COLO668 (cell line): ENCODE results near the gene TRPC1.

Source experiments
- DNase-seq: peaks from one replicate; lab custom pipeline; 2025; ENCODE audit not compliant: unreplicated experiment; lab: John Stamatoyannopoulos, UW

Gene TRPC1

DNA sequence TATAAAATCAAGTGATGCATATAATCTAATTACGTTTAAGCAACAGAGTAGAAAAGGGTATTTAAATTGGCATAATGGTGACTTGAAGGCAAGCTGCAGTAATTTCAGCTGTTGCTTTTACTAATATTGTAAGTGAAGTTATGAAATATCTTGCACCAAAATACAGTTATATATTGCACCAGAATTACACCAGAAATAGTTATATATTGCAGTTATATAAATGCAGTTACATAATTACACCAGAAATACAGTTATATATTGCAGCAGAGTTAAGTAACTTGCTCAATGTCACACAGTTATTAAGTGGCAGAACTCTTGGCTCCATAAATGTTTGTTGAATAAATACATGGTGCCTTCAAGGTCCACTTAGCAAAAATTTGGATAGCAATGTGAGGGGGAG lies 113.7 kb downstream of the TRPC1 start:
- no peak for DNase-seq

DNA sequence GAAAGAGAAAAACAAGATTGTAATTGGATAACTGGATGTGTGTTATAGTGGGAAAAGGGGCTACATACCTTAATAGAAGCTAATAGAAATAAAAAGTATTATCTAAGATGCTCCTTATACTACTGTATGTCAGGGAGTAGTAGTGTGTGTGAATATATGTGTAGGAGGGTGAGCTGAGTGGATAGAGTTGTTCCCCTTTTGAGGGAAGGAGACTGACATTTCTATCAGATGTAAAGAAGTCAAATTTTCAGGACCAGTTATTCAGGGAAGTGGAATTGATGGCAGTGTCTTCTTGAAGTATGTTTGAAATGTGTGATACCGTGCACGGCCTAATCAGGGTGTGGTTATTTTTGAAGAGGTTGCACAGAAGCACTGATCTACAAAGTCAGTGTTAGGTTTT lies 116.0 kb downstream of the TRPC1 start:
- DNase-seq, result no peak

DNA sequence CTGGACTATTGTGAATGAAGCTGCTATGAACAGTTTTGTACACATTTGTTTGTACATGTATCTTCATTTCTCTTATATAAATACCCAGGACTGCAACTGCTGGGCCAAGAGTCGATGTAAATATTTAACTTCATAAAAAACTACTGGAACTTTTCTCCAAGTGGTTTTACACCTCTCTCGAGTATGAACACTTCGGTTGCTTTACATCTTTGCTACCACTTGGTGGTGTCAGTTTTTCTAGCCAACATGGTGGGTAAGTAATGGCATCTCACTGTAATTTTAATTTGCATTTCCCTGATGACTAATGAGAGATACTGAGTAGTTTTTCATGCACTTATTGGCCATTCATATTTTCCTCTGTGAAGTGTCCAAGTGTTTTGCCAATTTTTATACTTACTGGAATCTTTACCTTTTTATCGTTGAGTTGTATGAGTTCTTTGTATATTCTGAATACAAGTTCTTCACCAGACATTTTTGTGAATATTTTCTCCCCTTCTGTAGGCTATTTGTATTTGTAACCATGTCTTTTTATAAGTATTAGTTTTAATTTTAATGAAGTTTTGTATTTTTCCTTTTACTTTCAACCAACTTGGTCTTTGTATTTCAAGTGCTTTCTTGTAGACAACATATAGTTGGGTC lies 120.6 kb downstream of the TRPC1 start:
- no peak for DNase-seq

DNA sequence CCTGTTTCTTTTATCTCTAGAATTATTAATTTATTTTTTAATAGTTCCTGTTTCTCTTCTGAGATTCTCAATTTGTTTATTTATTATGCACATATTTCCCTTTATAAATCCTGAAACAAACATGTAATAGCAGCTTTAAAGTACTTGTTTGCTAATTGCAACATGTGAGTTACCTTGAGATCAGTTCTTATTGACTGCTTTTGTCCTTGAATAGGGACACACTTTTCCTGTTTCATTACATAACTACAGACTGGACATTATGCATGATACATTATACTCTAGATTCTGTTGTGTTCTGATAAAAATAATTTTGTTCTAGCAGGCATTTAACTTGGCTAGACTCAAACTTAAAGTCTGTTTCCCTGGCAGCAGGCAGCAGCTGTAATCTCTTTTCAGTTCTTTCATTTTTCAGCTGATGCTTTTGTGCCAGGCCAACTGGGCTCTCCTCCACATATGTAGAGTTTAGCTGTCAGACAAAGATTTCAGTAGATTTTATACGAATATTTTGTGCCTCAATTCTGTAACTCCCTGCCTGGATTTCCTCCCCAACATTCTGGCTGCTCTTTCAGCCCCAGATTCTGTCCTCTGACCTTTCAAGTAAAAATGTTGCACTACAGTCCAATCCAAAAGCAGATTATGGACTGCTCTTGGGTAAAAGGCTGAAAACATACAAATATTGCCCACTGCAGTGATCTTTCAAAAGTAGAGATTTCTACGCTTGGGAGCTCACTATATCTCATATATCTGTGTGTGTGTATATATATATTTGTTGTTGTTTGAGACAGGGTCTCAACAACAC lies 123.1 kb downstream of the TRPC1 start:
- no peak for DNase-seq

DNA sequence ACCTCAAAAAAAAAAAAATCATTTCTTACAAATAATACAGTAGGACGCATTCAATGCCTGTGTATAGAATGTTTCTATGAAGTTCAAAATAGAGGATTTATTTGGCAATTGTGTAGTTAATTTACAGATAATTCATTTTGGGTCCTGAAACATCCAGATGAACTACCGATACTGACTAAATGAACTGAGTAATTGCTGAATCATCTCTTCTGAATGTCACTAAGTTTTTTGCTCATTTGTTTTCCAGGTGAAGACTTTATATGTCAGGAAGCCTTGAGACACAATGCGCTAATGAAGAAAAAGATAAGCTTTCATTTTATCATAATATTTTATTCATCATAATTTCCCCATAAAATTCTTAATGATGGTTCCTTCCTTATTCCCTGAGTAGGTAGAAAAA lies 125.3 kb downstream of the TRPC1 start:
- DNase-seq, result no peak

DNA sequence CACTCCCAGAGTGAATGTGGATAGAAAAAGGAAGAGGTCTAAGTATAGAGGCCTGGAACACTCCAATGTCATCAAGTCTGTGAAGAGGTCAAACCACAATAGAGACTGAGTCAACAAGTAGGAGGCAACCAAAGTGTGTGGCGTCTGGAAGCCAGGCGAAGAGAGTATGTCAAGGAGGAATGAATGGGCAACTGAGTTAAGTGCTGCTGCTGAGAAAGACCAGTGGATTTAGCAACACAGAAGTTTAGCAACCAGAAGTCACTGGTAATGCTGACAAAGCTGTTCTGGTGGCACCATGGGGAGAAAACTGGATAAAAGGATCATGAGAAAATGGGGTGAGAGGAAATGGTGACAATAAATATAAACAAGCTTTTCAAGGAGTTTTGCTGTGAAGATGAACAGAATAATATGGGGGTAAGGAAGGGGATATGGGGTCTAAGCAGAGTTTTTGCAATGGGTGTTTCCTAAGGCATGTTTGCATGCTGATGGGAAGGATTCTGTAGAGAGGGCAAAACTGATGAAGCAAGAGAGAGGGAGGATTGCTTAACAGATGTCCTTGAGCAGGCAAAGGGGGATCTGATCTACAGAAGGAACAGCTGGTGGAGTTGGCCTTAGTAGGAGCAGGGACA lies 126.7 kb downstream of the TRPC1 start:
- no peak for DNase-seq

DNA sequence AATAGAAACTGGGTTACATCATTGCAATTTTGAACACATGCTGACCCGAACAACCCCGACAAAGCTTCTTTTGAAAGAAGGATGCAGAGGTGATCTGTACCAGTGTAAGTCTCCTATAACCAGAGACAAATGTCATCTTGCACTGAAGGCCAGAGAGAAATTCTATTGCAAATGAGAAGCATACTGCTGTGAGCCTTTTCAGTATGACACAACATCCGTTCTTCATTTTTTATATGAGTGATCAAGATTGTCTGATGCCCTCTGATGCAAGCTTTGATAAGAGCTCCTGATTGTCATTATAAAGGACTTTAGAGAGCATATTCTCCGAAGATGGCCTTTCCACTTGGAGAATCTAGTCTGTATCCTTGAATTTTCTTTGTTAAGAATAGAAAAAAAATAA lies 128.2 kb downstream of the TRPC1 start:
- no peak for DNase-seq

DNA sequence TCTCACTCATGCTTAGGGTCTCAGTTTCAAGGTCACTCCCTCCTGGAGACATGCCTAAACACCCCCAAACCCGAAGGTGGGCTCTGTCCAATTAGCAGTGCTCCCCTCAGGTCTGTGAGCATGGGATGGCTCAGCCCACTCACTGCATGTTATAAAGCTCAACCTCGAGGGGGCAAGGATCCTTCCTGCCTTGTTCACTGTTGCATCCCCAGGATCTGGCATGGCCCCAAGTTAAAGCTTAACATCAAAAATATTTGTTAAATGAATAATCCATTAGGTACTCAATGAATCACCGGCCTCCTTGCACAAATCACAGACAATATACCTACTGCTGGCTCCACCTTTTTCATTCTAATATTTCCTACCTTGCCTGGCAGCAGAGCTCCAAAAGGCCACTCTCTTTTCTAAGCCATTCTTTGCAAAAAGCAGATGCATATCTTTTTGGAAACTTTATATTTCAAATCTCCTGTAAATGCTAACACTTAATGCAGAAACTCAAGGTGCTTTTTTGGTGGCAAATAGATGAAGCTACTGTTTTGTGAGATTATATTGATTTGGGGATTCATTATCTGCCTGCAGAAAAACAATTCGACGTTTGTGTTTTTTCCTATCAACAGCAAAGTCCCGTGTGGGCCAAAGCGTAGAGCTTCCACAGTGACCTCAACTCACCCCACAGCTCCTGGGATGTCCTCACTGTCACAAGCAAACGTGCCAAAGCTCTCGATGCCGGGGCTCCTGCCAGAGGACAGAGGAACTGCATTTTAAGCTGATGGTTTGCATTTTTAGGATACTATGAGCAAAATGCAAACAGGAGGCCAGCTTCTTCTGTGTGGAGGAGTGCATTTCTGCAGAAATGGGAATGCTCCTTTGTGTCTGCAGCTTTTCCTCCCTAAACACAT lies 129.7 kb downstream of the TRPC1 start:
- DNase-seq, result peak; percentile 2

DNA sequence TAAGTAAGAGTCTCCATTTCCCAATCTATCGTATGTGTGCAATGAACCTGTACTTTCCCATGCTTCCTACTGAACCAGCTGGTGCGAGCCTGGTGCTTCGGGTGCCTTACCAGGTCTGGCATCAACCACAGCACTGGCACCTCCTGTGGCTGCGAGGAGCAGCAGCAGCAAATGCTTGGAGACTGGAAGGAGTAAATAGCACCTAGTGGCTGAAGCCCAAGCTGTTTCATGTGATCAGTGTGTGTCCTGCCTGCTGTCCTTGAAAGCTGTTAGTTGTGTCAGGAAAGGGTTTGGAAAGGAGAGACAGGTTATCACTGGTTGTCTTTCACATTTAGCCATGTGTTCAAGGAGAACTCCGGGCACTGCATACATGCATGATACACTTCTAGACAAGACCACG lies 133.2 kb downstream of the TRPC1 start:
- peak; percentile 11 for DNase-seq
